GM10266 (cell line): ENCODE data around the gene PPRC1.
A peak's percentile ranks its signal among the peaks of the same experiment; 100 is the strongest.

ENCODE experiments used
- DNase-seq: peaks from one replicate; pipeline ENCODE4 v3.0.0; 2012; ENCODE audit errors: extremely low spot score
- CTCF ChIP-seq: IDR thresholded peaks from 2 replicates; pipeline ENCODE4 v1.5.1; 2012; ENCODE audit warnings: mild to moderate bottlenecking, low read depth; ENCODE audit not compliant: control insufficient read depth, insufficient read depth; ENCODE audit errors: missing control alignments

The PPRC1 gene

GRCh38 chr10:102119417-102120141 lies 13.3 kb upstream of the PPRC1 start:
- peak; percentile 92 for DNase-seq
- no peak for TF ChIP-seq CTCF

DNA sequence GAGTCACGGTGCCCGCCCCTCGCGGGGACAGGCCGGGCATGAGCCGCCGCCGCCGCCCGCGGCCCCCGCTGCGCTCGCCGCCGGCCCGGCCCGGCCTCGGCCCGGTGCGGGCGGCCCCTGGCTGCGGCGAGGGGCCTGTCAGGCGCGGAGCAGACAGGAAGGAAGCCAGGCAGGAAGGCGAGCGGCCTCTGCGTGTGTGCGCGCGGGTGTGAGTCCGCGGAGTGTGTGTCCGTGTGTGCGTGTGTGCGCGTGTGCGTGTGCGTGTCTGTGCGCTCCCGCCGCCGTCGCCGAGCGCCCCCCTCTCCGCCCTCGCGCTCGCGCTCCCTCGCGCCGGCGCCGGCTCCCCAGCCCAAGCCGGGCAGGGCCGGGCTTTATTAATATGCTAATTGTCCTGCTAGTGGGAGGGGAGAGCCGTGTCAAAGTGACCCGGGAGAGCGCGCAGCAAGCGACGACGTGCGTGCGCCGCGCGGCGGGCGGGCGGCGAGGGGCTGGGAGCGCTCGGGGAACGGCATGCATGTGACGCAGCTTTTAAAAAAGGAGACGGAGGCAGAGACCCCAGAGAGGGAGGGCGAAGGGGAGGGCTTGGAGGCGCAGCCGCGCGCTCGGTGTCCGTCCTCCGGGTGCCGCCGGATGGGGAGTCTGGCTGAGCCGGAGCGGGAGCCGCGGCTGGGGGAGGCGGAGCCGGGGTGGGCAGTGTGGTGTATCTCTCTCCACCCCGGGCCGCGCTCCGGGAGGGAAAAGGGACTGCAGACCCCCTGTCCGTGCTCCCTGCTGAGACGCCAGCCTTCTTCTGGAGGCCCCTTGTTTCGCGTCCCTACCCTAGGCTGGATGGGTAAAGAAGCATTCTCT lies 12.5 kb upstream of the PPRC1 start, which contains the start of gene LDB1:
TSS of gene LDB1 (minus strand) at position 227 of the 849 bp plus-strand sequence. CDS start 258 bp downstream, outside the sequence.
- peak; percentile 91 for DNase-seq
- TF ChIP-seq CTCF: peak; percentile 22

DNA sequence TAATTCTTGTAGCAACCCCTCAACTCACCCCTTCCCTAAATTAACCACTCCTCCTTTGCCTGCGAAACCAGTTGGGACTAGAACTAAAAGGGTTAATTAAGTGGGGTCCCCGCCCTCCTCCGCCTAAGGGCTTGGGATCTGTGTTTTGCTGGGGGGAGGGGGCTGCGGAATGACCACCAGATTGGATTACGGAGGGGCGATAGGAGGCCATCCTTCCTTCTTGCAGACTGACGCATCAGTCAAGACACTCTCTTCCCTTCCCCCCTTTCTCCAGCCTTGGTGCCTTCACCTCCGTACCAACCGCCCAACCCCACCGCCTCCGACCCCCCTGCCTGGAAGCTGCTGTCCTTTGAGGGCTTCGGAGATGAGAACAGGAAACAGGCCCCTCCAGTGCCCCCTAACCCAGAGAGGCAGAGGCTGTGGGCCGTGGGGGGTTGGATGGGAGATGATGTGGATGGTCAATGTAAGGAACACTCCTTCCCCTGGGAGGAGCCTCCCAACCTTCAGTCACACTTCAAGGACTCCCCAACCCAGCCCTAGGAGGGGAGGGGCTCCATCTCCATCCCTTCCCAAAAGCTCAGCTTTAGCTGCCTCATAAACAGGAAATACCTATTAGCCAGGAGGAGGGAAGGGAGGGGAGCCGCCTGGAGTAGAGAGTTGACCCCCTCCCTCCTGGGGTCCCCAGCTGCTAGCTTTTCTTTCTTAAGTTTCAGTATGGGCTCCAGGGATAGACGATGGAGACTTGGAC lies 11.7 kb upstream of the PPRC1 start:
- TF ChIP-seq CTCF: no peak
- DNase-seq: no peak

GRCh38 chr10:102121739-102122372 lies 11.0 kb upstream of the PPRC1 start:
- DNase-seq: no peak
- no peak for TF ChIP-seq CTCF

- no peak for TF ChIP-seq CTCF
- DNase-seq: no peak
Measured at GRCh38 chr10:102122450-102122849, 10.4 kb upstream of the PPRC1 start.

DNA sequence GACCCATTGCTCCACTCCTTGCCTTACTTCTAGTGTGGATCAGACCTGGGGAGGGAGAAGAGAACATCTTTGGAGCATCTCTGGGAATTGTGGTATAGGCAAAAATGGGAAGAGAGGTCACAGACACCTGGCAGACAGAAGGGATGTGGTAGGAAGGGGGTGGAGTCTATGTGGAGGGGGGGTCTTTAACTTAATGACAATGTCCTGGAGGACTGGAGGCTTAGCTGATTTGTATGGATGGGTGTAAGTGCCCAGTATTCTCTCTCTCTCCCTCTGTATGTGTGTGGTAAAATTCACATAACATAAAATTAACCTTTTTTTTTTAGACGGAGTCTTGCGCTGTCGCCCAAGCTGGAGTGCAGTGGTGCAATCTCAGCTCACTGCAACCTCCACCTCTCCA lies 9.6 kb upstream of the PPRC1 start:
- TF ChIP-seq CTCF: no peak
- no peak for DNase-seq
